Cardiac muscle cell (in vitro differentiated cells and primary cell): ENCODE measurements around the gene MAPK8IP3. TPM values are rescaled to one million over a fixed set of nuclear protein-coding genes. Genes with fewer than 3 reads are reported as not detected.

Source experiments
- DNase-seq, 2 donors: peaks; one replicate each; pipeline versions ENCODE4 v3.0.0 to v3.0.0-alpha.2; 2010 to 2017; ENCODE audit warnings: low read depth in 1 of 2, low spot score in 1 of 2
- H3K27ac ChIP-seq: fragments of 200-600 bp; sonication (generic); 2 replicates; pipeline ENCODE4 v1.5.1; 2016
- H3K27me3 ChIP-seq: fragments of 200-600 bp; sonication (generic); 2 replicates; pipeline ENCODE4 v1.6.0; 2016; ENCODE audit warnings: control low read depth
- H3K36me3 ChIP-seq: fragments of 200-600 bp; sonication (generic); 2 replicates; pipeline ENCODE4 v1.5.1; 2016; ENCODE audit warnings: control low read depth
- H3K4me1 ChIP-seq: fragments of 200-600 bp; sonication (generic); 2 replicates; pipeline ENCODE4 v1.8.1; 2017; ENCODE audit warnings: low read depth, mild to moderate bottlenecking, mixed run types
- H3K4me3 ChIP-seq: fragments of 200-600 bp; sonication (generic); 2 replicates; pipeline ENCODE4 v1.5.1; 2016; ENCODE audit warnings: mild to moderate bottlenecking
- H3K9me3 ChIP-seq: fragments of 200-600 bp; sonication (generic); 2 replicates; pipeline ENCODE4 v1.5.1; 2017; ENCODE audit warnings: low read depth, mild to moderate bottlenecking, control low read depth
- polyA plus RNA-seq: library from polyadenylated mRNA; unstranded; fragments of >200 nt; fragmentation: Nextera tagmentation; extraction: Ambion mirVana; gene quantifications from 2 replicates; pipeline ENCODE4 v1.2.1, GENCODE V29; 2016
- total RNA-seq: library from RNA; depleted of rRNA; stranded (reverse); fragments of >200 nt; gene quantifications from 2 replicates; pipeline ENCODE4 v1.2.3, GENCODE V29; 2016
- TF ChIP-seq, protein P1 (sequence below): IDR thresholded peaks from 2 replicates; pipeline ENCODE4 v1.5.1; 2012; ENCODE audit warnings: low read depth, mild to moderate bottlenecking, low read length

The MAPK8IP3 gene
- total and polyA plus RNA-seq, 2 experiments from 2014 or later = 75.2 to 127 TPM

DNA sequence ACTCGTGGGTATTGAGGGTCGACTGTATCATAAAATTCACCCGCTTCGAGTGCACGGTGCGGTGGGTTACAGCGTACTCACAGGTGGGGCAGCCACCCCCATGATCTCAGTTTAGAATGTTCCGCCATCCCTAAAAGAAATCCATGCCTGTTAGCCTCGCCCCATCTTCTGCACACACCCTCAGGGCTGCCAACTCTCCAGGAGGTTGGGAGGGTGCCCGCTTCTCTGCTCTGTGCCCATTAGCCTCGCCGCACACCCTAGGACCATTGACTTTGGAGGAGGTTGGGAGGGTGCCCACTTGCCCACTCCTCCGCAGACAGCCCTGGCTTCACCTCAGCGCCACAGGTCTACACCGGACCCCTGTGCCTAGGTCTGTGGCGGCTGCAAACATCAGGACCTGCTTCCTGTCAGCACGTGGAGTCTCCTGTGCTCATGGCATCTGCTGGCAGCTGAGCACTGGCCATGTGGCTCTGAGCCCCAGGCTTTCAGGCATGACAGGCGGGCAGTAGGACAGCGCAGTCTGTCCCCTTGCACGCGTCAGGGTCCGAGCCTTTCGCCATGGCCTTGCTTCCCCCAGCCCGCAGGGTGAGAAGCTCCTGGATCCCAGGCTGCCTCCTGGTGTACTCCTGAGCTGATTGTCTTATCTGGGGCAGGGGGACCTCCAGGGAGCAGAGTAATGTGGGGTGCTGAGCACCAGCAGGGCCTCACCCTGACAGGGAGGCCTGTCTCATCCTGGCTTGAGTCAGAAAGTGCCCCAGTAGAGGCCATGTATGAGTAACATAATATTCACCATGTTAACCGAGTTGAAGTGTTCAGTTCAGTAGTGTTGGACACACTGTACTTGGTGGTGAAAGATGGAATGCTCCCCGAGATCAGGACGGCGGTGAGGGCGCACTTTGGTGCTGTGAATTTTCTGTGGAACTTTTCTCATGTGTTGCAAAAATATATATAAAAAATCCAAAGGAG, 43.4 kb downstream of the MAPK8IP3 start:
- H3K27me3 ChIP-seq = no peaks in the 10 kb centered on the region
- H3K27ac ChIP-seq = no peak overlapping the region
- no peak overlapping the region for H3K4me3 ChIP-seq
- H3K4me1 ChIP-seq = no peaks in the 10 kb centered on the region
- TF ChIP-seq, protein P1, sequence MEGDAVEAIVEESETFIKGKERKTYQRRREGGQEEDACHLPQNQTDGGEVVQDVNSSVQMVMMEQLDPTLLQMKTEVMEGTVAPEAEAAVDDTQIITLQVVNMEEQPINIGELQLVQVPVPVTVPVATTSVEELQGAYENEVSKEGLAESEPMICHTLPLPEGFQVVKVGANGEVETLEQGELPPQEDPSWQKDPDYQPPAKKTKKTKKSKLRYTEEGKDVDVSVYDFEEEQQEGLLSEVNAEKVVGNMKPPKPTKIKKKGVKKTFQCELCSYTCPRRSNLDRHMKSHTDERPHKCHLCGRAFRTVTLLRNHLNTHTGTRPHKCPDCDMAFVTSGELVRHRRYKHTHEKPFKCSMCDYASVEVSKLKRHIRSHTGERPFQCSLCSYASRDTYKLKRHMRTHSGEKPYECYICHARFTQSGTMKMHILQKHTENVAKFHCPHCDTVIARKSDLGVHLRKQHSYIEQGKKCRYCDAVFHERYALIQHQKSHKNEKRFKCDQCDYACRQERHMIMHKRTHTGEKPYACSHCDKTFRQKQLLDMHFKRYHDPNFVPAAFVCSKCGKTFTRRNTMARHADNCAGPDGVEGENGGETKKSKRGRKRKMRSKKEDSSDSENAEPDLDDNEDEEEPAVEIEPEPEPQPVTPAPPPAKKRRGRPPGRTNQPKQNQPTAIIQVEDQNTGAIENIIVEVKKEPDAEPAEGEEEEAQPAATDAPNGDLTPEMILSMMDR = no peak
- no peak for DNase-seq
- no peaks in the 10 kb centered on the region for H3K9me3 ChIP-seq
- peaks cover 10% of the 10 kb centered on the region for H3K36me3 ChIP-seq

DNA sequence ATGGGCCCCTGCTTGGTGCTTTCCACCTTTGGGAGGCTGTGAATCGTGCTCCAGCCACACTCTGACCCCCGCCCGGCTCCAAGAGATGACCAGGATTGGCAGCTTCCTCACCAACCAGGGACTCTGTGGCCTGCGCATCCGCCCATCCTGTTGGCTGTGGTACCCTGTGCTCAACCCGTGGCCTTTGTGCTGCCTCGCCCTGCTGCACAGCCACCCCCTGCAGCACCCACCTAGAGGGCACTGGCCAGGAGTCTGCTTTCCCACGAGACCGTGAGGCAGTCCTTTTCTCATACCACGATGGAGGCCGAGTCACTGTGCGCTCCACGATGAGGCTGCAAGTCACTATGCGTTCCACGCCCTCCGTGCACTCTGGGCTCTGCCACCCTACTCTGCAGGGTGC, 46.0 kb downstream of the MAPK8IP3 start:
- DNase-seq = no peak
- peaks cover 10% of the 10 kb centered on the region for H3K36me3 ChIP-seq
- H3K4me1 ChIP-seq = no peaks in the 10 kb centered on the region
- H3K27ac ChIP-seq = no peak overlapping the region
- no peaks in the 10 kb centered on the region for H3K27me3 ChIP-seq
- no peaks in the 10 kb centered on the region for H3K9me3 ChIP-seq
- no peak overlapping the region for H3K4me3 ChIP-seq
- TF ChIP-seq, protein P1 = no peak

DNA sequence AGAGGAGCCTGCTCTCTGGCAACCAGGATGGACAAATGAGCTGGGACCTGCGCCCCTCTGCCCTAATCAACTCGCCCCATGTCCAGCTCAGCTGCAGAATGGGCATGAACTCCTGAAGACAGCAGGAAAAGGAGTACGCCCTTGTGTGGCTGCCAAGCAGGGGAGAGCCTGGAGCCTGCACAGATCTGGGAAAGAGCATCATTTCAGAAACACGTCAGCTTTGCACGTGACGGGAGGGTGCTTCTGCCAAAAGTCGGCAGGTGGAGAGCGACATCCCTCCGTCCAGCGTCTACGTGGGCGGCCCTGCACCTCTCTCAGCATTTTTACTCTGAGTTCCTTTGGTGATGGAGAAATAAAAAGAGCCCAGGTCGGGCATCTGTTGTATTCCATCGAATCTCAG, 46.9 kb downstream of the MAPK8IP3 start:
- Histone ChIP-seq H3K4me3 (no peak overlapping the region), H3K9me3 (no peaks in the 10 kb centered on the region), H3K4me1 (no peaks in the 10 kb centered on the region), H3K27ac (no peak overlapping the region), H3K27me3 (no peaks in the 10 kb centered on the region), H3K36me3 (peaks cover 12% of the 10 kb centered on the region)
- TF ChIP-seq, protein P1 = no peak
- DNase-seq = no peak

DNA sequence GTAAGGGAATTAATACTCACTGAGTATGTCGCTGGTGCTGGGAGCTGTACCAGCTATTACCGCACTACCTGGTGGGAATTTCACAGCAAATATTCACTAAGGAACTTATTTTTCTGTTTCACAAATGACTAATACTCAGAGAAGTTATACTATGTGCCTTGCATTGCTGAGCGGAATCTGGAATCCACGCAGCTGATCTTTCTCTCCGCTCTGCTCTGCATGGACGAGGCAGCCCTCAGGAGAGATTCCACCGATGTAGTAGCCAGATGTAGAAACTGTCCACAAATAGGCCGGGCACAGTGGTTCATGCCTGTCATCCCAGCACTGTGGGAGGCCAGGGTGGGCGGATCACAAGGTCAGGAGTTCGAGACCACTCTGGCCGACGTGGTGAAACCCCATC, 48.2 kb downstream of the MAPK8IP3 start:
- Histone ChIP-seq H3K9me3 (no peaks in the 10 kb centered on the region), H3K27ac (no peak overlapping the region), H3K4me3 (no peak overlapping the region), H3K36me3 (peaks cover 16% of the 10 kb centered on the region), H3K27me3 (no peaks in the 10 kb centered on the region), H3K4me1 (no peaks in the 10 kb centered on the region)
- TF ChIP-seq, protein P1 = no peak
- DNase-seq = no peak

DNA sequence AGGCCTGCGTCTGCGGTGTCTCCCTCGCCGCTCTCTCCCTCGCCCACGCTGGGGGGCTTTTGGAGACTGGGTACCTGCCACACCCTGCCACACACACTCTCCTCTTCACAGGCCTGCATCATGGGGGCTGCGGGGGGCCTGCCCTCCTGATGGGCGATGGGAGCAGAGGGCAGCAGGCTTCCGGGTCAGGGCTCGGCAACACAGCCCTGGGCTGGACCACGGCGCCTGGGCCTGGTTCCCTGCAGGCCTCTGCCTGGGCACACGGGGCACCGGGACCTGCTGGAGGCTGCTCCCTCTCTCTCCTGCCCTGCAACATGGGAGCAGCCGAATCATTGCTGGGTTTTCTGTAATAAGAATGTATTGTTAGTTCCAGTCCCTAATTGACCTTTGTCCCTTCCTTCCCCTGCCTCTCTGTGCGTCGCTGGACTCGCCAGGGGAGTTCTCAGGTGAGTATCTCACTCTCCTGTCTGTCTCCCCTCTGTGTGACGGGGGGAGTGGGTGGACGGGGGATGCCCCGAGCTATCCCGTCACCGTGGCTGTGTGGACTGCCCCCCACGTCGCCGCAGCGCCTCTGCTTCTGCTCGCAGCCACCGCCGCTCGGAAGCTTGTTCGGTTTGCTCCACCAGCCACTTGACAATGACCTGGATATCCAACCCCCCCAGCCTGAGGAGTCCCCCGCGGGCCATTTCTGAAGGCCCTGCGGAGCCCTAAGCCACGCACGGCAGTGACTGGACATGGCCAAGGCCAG, 51.9 kb downstream of the MAPK8IP3 start:
- Histone ChIP-seq H3K36me3 (peaks cover 9% of the 10 kb centered on the region), H3K27ac (no peak overlapping the region), H3K9me3 (no peaks in the 10 kb centered on the region), H3K4me1 (no peaks in the 10 kb centered on the region), H3K4me3 (no peak overlapping the region), H3K27me3 (no peaks in the 10 kb centered on the region)
- TF ChIP-seq, protein P1 = no peak
- DNase-seq = no peak
